AG04450 (cell line): ENCODE data around the gene SUN1. TPM values are rescaled to one million over a fixed set of nuclear protein-coding genes. Genes with fewer than 3 reads are reported as not detected.

Experiments used
- CTCF ChIA-PET: fragments of 300-600, 350-600 bp; formaldehyde crosslinking; extraction: SDS; loops from one replicate; lab custom pipeline; 2022; ENCODE audit warnings: antibody characterized with exemption, inconsistent platforms; lab: Charles Lee
- POLR2A ChIA-PET: fragments of 350-600 bp; formaldehyde crosslinking; extraction: SDS; loops from one replicate; lab custom pipeline; 2021; ENCODE audit warnings: antibody characterized with exemption, inconsistent platforms; lab: Yijun Ruan, JAX
- DNase-seq: peaks from one replicate; pipeline ENCODE4 v3.0.0-alpha.2; 2011; ENCODE audit warnings: low read depth, low spot score
- H3K27ac ChIP-seq: one replicate; pipeline ENCODE4 v1.5.1; 2012; ENCODE audit warnings: low read depth, low read length, control low read depth
- H3K27me3 ChIP-seq: one replicate; pipeline ENCODE4 v1.6.0; 2012; ENCODE audit warnings: low read length; ENCODE audit not compliant: control insufficient read depth, insufficient read depth
- H3K4me3 ChIP-seq: 2 replicates; pipeline ENCODE4 v1.5.1; 2011; ENCODE audit warnings: mild to moderate bottlenecking, low read depth, low read length, control low read depth
- H3K9me3 ChIP-seq: 2 replicates; pipeline ENCODE4 v1.5.1; 2012; ENCODE audit warnings: low read length; ENCODE audit not compliant: control insufficient read depth, insufficient read depth
- CTCF ChIP-seq: IDR thresholded peaks from 2 replicates; pipeline ENCODE4 v1.5.1; 2011; ENCODE audit warnings: low read depth, low read length, control low read depth, inconsistent platforms
- polyA plus RNA-seq: library from polyadenylated mRNA; depleted of rRNA; stranded (reverse); fragments of >200 nt; gene quantifications from 2 replicates; pipeline ENCODE4 v1.2.3, GENCODE V29; 2011

SUN1 gene
- polyA plus RNA-seq, 1 experiment, result 140 TPM

GRCh38 chr7:885261-885892, 53.1 kb downstream of the SUN1 start:
- Histone ChIP-seq H3K27me3 (no peaks in the 10 kb centered on the region), H3K27ac (no peak overlapping the region), H3K4me3 (no peak overlapping the region), H3K9me3 (no peaks in the 10 kb centered on the region; the same call in 1 of the 2 replicates)
- POLR2A ChIA-PET, result no interaction called here
- DNase-seq, result no peak
- CTCF ChIA-PET, result no interaction called here
- no peak for TF ChIP-seq CTCF

GRCh38 chr7:885893-886625, 53.8 kb downstream of the SUN1 start:
- Histone ChIP-seq H3K27me3 (no peaks in the 10 kb centered on the region), H3K27ac (no peak overlapping the region), H3K9me3 (no peaks in the 10 kb centered on the region; the same call in 1 of the 2 replicates), H3K4me3 (no peak overlapping the region)
- no peak for DNase-seq
- no peak for TF ChIP-seq CTCF
- ChIA-PET POLR2A (no interaction called here), CTCF (no interaction called here)

GRCh38 chr7:886626-887487, 54.6 kb downstream of the SUN1 start:
- Histone ChIP-seq H3K9me3 (peaks cover 3% of the 10 kb centered on the region; the same call in 1 of the 2 replicates), H3K27ac (no peak overlapping the region), H3K27me3 (no peaks in the 10 kb centered on the region), H3K4me3 (no peak overlapping the region)
- no peak for TF ChIP-seq CTCF
- no peak for DNase-seq
- ChIA-PET CTCF (no interaction called here), POLR2A (no interaction called here)

- Histone ChIP-seq H3K27me3 (no peaks in the 10 kb centered on the region), H3K9me3 (peaks cover 5% of the 10 kb centered on the region; the same call in 1 of the 2 replicates), H3K4me3 (no peak overlapping the region), H3K27ac (no peak overlapping the region)
- POLR2A ChIA-PET, result no interaction called here
- CTCF ChIA-PET, result no interaction called here
- no peak for DNase-seq
- no peak for TF ChIP-seq CTCF
Measured at GRCh38 chr7:887488-887820, 55.2 kb downstream of the SUN1 start.
